GM18951 (cell line): ENCODE measurements around the gene MPC1.

ENCODE experiments used
- POLR2A ChIP-seq: IDR thresholded peaks from 4 replicates; pipeline ENCODE4 v1.6.1; 2011; ENCODE audit warnings: mild to moderate bottlenecking; ENCODE audit not compliant: insufficient read length, insufficient read depth; ENCODE audit errors: extremely low read depth
- in situ Hi-C: fragments of 300-500 bp; cut with MboI; formaldehyde crosslinking; loops from one replicate; pipeline ENCODE4 v1.12.0; 2022; ENCODE audit warnings: low sequenced_read_pairs, mixed read lengths, inconsistent platforms; ENCODE audit not compliant: unreplicated experiment

MPC1 gene

GRCh38 chr6:166413491-166413951, 30.8 kb upstream of the MPC1 start:
- in situ Hi-C loops, result no loop called here
- no peak for TF ChIP-seq POLR2A

GRCh38 chr6:166412911-166413384, 30.2 kb upstream of the MPC1 start:
- TF ChIP-seq POLR2A, result no peak
- in situ Hi-C loops, result no loop called here

- in situ Hi-C loops, result no loop called here
- no peak for TF ChIP-seq POLR2A
Measured at GRCh38 chr6:166412156-166412910, 29.6 kb upstream of the MPC1 start.

DNA sequence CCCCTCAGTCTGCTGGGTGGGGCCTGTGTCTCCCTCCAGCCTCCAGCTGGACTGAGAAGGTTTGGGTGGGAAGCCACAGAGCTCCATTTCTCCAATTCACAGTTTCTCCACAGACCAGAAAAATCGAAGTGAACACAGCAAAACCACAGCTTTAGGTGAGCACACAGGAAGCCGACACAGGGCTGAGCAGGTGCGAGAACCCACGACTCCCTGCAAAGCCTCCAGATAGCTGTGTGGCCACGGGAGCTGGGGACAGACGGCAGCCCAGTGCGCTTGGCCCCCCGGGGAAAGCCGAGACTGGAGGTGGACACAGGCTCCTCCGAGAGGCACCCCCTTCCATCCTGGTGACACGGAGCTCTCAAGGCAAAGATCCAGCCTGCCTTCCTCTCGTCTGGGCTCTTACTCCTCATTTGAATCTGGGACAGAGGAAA, 29.0 kb upstream of the MPC1 start:
- TF ChIP-seq POLR2A, result no peak
- in situ Hi-C loops, result no loop called here

DNA sequence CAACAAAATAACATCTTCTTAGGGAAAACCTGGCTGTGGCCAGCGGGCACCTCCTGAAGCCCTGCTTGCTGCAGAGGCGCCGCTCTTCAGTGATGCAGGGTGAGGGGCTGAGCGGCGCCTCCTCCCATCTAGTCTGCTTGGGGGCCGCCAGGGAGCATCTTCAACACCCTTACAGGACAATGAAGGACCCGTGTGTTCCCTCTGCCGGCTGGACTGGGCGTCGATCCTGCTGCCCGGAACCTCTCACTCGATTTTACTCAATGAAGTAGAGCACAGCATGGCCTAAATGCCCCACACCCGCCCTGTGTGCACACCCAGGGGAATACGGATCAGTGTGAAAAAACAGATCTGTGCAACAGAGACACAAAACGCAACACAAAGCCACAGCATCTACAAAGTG, 28.5 kb upstream of the MPC1 start:
- in situ Hi-C loops, result no loop called here

GRCh38 chr6:166410426-166410935, 27.7 kb upstream of the MPC1 start:
- no peak for TF ChIP-seq POLR2A
- in situ Hi-C loops, result no loop called here

More for the DNA sequence above, 28.5 kb upstream of the MPC1 start:
- TF ChIP-seq POLR2A, result no peak

- in situ Hi-C loops, result no loop called here
Measured at GRCh38 chr6:166408936-166409755, 26.4 kb upstream of the MPC1 start.

DNA sequence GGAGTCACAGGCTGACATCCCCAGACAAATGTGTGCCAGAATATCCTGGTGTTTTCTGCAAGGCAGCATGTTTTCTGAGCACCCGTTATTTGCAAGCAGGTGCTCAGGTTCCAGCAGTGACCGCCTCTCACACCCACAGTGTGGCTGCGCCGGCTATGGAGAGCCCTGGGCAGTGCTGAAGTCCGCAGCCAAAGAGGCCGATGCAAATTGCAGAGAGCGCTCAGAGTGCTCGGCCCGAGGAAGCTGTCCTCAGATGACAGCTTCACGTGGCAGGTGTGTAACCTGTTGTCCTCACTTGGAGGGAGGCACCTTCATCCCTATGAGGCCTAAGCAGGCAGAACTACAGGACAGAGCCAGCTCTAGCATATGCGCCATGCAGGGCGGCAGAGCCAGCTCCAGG, 23.5 kb upstream of the MPC1 start:
- in situ Hi-C loops, result no loop called here
- no peak for TF ChIP-seq POLR2A

More at GRCh38 chr6:166408936-166409755, 26.4 kb upstream of the MPC1 start:
- TF ChIP-seq POLR2A, result no peak

DNA sequence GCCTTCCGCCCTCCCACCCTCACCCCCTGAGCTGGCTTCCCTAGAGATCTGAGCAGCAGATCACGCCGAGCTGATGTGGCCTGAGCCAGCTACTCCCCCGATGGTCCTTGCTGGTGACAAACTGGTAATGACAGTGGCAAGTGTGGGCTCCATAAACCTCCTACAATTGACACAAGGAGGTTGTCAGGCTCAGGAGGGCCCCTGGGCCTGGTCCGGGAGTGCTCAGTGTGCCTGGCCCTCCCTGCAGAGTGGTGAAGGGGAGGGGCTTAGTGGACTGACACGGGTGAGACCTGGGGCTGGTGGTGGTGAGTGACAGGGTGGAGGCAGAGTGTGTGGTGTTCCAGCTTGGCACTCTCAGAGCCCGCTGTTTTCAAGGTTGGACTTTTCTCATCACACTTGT, 22.6 kb upstream of the MPC1 start:
- no peak for TF ChIP-seq POLR2A
- in situ Hi-C loops, result no loop called here

- in situ Hi-C loops, result loop anchor here (5.0 kb wide), 1 partner anchor 130 kb away; no protein-coding TSS in a partner anchor
- no peak for TF ChIP-seq POLR2A
Measured at GRCh38 chr6:166402582-166403277, 20.0 kb upstream of the MPC1 start.

DNA sequence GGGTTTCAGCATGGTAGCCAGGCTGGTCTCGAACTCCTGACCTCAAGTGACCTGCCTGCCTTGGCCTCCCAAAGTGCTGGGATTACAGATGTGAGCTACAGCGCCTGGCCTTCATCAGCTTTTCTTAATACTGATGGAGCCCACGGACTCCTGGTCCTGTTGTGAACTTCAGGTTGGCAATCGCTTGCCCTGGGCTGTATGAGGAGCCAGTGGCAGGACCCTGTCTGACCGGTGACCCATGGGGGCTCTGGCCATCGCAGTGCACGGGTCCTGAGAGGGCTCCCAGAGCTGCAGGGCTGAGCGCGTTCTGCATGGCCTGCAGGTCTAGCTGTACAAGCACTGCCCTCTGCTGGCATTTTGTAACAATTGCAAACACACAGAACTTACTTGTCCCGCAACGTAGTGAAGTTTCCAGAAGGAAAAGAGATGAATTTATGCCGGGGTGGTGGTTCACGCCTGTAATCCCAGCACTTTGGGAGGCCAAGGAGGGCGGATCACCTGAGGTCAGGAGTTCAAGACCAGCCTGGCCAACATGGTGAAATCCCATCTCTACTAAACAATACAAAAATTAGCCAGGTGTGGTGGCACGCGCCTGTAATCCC, 18.0 kb upstream of the MPC1 start:
- in situ Hi-C loops, result loop anchor here (5.0 kb wide), 1 partner anchor 128 kb away; no protein-coding TSS in a partner anchor

- in situ Hi-C loops, result loop anchor here (5.0 kb wide), 1 partner anchor 128 kb away; no protein-coding TSS in a partner anchor
Measured at GRCh38 chr6:166400181-166400580, 17.4 kb upstream of the MPC1 start.

More at GRCh38 chr6:166400181-166400580, 17.4 kb upstream of the MPC1 start:
- TF ChIP-seq POLR2A, result no peak
